RWPE1 (cell line): ENCODE measurements around the gene PDE4D.

Experiments used
- CTCF ChIA-PET: fragments of 350-600 bp; sonication (Branson Sonifier 250); formaldehyde crosslinking; extraction: SDS; loops from one replicate; lab custom pipeline; 2021; lab: Yijun Ruan, JAX
- POLR2A ChIA-PET: fragments of 400-600 bp; formaldehyde crosslinking; extraction: SDS; loops from one replicate; lab custom pipeline; 2020; ENCODE audit warnings: antibody characterized with exemption; ENCODE audit not compliant: low non-redundant PET; lab: Yijun Ruan, JAX
- DNase-seq: peaks from one replicate; pipeline ENCODE4 v3.0.0; 2012; ENCODE audit warnings: low spot score
- H3K27ac ChIP-seq: fragments of 450-650 bp; 2 replicates; pipeline ENCODE4 v1.5.1; 2017
- CTCF ChIP-seq: fragments of 450-650 bp; conservative IDR thresholded peaks from 2 replicates; pipeline ENCODE4 v1.5.1; 2017; ENCODE audit warnings: low read depth, mild to moderate bottlenecking

PDE4D gene

GRCh38 chr5:59117320-59117719 is 776.2 kb downstream of the PDE4D start:
- no peak for TF ChIP-seq CTCF
- no peak overlapping the region for H3K27ac ChIP-seq
- ChIA-PET POLR2A (no interaction called here), CTCF (no interaction called here)
- DNase-seq = no peak

GRCh38 chr5:59116231-59116865 is 777.2 kb downstream of the PDE4D start:
- H3K27ac ChIP-seq = no peak overlapping the region
- TF ChIP-seq CTCF = no peak
- POLR2A ChIA-PET = no interaction called here

GRCh38 chr5:59115345-59115744 is 778.2 kb downstream of the PDE4D start:
- no peak for TF ChIP-seq CTCF
- ChIA-PET POLR2A (no interaction called here), CTCF (no interaction called here)
- H3K27ac ChIP-seq = no peak overlapping the region
- DNase-seq = peak; percentile 42

More at GRCh38 chr5:59116231-59116865, 777.2 kb downstream of the PDE4D start:
- no peak for DNase-seq
- CTCF ChIA-PET = interaction anchor here (0.5 to 1.1 kb wide), 4 partner anchors 8 to 592 kb away, joined by 3 to 8 read pairs (median 4); no protein-coding TSS in a partner anchor

GRCh38 chr5:59109383-59109782 is 784.1 kb downstream of the PDE4D start:
- POLR2A ChIA-PET = no interaction called here
- H3K27ac ChIP-seq = no peak overlapping the region
- CTCF ChIA-PET = no interaction called here

GRCh38 chr5:59107692-59108091 is 785.8 kb downstream of the PDE4D start:
- POLR2A ChIA-PET = no interaction called here
- peak overlapping the region; percentile 55 for H3K27ac ChIP-seq
- CTCF ChIA-PET = no interaction called here
- DNase-seq = no peak
- no peak for TF ChIP-seq CTCF

More at GRCh38 chr5:59109383-59109782, 784.1 kb downstream of the PDE4D start:
- no peak for TF ChIP-seq CTCF
- DNase-seq = no peak

- no peak for DNase-seq
- H3K27ac ChIP-seq = no peak overlapping the region
- CTCF ChIA-PET = interaction anchor here (0.6 kb wide), 1 partner anchor 98 kb away, joined by 3 read pairs; no protein-coding TSS in a partner anchor
- TF ChIP-seq CTCF = no peak
- POLR2A ChIA-PET = no interaction called here
Observed at GRCh38 chr5:59104400-59105127, 789.0 kb downstream of the PDE4D start.
